ENCODE results near the gene PPP2R2C.

PPP2R2C gene

DNA sequence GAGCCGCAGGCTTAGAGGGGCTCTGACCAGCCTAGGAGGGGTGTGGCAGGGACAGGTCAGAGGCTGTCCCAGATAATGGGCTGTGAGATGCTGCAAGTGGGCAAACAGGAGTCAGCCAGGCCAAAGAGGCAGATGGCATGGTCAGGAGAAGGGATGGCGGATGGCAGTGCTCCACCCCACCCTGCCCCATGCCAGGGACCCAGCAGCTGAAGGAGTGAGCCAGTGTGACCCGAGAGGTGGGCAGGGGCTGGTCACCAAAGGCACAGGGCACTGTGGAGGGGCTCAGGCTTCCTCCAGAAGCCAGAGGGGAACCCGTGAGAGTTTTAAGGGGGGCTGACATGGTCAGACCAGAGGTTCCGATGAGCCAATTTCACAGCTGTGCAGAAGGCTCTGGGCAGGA is 105.8 kb downstream of the PPP2R2C start:
- DNase-seq (ENCODE audit: low spot score): no peak

- DNase-seq (ENCODE audit: low spot score): no peak
Measured at GRCh38 chr4:6365545-6366086, 106.8 kb downstream of the PPP2R2C start.

- DNase-seq (ENCODE audit: low spot score): no peak
Measured at GRCh38 chr4:6364581-6364980, 107.8 kb downstream of the PPP2R2C start.

- DNase-seq (ENCODE audit: low spot score): no peak
Measured at GRCh38 chr4:6364146-6364545, 108.3 kb downstream of the PPP2R2C start.

GRCh38 chr4:6362896-6363295 is 109.5 kb downstream of the PPP2R2C start:
- DNase-seq (ENCODE audit: low spot score): no peak

- no peak for DNase-seq (ENCODE audit: low spot score)
Measured at GRCh38 chr4:6362243-6362885, 110.0 kb downstream of the PPP2R2C start.

DNA sequence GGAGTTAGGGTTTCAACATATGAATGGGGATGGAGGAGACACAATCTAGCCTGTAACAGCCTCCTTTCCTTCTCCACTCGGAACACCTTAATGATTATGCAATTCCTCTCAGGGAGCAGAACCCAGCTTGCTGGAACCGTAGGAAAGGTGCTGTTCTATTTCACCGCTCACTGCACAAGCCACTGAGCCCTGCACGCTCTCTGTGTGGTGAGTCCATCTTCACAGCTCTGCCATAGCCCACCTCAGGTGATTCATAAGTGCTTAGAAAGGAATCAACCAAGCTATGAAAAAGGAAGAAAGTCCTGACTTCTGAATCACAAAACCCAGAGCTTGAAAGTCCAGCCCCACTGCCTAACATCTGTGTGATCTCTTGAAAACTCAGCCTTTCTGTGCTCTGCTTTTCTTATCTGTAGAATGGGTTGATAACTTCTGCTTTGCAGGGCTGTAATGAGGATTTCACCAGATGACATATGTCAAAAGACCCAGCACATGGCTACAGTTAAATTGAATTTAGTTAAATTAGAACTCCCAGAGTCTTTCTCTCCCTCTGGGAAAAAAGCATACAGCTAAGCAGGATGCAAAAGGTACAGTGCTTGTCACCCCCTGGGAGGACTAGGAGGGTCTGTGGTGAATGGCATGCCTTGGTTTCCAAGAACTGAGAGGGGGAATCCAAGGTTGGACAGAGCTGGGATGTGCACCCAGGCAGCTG is 111.2 kb downstream of the PPP2R2C start:
- no peak for DNase-seq (ENCODE audit: low spot score)

DNA sequence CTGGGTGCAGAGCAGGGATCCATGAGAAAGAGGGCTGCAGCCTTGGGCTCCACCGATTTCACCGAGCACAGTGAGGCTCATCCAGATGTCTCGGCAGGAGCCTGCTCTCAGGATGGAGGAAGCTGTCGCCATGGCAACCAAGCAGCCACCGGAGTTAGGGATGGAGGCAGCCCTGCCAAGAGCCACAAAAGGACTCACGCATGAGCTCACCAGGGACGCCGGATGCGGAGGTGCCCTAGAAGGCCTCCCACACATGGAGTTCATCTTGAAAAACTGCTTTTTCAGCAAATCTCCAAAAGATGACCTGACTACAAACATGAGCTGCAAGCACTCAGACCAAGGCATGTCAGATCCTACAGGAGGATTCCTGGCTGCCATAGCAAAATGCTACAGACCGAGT is 112.0 kb downstream of the PPP2R2C start:
- DNase-seq (ENCODE audit: low spot score): no peak

DNA sequence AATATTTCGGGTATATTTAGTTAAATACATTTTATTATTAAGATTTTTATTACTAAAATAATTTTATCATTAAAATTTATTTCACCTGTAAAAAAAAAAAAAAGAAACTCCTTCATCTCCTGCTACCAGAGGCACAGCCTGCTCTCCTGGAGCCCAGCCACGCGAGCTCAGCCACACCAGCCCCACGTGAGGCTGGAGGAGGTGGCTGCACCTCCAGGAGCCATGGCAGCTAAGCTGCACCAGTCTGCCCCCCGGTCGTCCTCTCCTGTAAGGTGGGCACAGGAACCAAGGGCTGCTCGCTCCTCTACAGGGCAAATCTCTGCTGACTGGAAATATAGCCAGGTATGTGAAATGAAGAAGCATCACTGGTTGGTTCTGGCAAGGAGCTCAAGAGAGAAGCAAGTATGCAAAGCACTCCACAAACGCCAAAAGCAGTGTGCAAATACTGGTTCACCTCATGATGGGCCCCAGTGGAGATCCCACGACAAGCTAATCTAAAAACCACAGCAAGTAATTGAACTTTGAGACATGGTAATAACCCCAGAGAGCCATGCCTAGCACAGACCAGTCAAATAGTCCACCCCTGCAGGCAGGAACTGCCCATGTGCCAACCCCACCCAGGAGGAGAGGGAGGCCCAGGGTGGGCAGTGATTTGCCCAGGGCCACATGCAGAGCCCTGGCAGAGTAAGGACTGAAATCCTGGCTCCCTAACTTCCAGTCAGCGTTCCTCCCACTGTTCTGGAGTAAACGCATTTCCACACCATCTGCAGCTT is 112.7 kb downstream of the PPP2R2C start:
- DNase-seq (ENCODE audit: low spot score): no peak

GRCh38 chr4:6357476-6357875 is 114.9 kb downstream of the PPP2R2C start:
- DNase-seq (ENCODE audit: low spot score): no peak

DNA sequence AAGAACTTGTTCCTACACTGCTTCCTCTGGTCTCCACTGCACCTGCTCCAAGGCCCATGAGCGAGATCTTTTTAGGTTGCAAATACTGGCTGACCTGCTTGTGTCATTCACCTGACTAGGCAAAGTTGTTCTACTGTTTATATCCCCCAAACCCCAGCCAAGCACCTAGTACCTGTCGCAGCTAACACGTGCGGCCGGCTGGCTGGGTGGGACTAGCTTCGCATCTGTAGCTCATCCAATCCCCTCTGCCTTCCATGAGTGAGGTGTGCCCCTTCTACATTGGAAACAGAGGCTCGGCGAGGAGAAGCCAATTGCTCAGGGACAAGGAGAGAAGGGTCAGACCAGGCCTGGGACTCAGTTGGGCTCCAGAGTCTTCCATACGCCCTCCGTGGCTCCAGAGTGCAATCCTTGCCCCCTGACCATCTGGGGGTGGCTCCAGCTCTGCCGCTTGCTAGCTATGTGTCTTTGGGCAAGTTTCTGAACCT is 116.3 kb downstream of the PPP2R2C start:
- DNase-seq (ENCODE audit: low spot score): no peak

DNA sequence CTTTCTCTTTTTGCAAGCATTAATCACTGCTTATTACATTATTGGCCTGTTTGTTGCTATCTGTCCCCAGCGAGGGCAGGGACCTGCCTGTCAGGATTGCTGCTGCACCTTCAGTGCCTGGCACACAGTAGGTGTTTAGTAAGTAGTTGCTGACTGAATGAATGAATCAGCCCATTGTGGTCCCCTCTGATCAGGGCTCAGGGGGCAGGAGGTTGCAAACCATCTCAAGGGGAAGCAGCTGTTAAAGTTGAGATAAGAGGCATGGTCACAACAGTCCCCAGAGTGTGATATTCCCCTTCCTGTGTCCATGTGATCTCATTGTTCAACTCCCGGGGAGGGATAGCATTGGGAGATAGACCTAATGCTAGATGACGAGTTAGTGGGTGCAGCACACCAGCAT is 117.4 kb downstream of the PPP2R2C start:
- DNase-seq (ENCODE audit: low spot score): no peak

DNA sequence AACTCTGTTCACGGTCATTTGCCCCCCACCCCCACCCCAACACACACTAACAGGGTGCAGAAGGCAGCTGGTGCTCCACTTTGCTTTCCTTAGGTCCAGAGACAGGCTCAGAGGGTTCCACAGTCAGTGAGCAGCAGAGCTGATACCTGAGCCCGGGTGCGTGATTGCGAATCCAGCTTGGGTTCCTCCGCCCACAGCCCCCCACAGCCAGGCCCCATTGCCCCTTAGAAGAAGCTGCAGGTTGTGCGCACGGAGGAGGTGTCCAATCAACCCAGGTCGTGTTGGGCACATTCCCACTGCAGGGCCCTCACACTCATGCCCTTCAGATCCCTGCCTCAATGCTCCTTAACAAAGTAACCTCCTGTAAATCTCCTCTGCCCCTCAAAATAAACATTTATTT is 117.8 kb downstream of the PPP2R2C start:
- no peak for DNase-seq (ENCODE audit: low spot score)

DNA sequence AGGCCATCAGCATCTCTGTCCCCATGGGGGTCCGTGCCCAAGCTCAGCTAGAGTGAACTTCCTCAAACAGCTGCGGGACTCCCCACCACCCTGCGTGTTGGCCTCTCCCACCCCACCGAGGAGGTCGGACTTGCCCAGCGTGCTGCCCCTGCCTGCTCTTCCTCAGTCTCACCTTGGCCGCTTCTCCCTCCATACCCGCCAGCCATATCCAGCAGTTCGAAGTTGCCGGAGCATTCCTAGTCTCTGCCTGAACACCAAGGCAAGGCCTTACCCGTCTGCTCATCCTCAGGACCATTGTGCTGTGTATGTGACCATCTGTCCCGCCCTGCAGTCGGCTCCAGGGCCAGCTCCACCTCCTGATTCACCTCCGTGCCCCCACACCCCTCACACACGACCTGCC is 118.3 kb downstream of the PPP2R2C start:
- no peak for DNase-seq (ENCODE audit: low spot score)

DNA sequence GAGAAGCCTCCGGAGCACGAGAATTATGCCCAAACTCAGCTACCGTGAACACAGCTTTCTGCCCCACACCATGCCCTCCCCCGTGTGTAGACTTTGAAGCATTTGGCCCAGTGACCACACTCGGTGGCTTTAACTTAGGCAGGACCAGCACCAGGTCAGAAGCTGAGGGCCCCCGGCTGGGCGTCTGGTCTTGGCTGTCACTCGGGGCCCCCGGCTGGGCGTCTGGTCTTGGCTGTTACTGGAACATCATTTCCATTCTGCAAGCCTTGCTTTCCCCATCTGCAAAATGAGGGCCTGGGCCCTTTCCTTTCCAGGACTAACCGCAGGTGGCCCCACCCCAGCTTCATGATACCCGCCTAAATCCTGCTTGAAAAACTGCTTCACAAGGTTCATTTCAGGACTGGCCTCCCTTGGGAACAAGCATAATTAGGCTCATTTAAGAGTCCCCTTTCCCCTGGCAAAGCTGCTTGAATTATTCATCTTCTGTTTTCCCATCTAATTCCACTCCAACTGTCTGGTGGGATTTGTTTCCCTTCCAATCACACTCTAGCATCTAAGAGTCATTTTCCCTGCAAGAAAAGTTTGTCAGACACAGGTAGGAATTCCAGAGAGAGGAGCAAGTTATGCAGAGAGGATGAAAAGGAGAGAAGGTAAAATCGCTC is 120.3 kb downstream of the PPP2R2C start:
- no peak for DNase-seq (ENCODE audit: low spot score)

DNA sequence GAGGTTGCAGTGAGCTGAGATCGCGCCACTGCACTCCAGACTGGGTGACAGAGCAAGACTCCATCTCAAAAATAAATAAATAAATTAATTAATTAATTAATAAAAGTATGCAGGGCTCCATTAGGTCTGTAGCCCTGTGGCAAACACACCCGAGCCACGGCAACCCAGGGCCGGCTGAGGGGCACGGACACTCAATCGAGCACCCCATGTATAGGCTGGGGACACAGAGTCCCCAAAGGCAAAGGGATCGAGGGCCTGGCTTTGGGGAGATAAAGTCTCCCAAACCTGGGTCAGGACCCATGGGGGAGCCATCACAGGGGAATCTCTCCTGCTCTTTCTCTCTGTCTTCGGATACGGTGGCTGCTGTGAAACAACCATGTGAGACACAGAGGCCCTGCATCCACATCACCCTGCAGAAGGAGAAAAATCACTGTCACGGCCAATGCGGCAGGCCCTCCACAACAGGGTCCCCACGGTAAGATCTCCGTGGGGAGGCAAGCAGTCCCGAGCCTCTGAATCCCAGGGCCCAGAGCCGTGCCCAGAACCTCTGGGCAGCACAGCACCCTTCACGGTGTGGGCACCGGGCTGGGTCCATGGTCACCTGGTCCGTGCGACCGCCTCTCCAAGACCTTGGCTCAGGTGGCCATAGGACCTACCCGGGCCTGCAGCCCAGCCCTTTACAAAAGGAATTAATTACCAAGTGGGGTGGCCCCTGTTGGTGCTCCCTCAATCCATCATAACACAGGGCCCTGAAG is 121.0 kb downstream of the PPP2R2C start:
- no peak for DNase-seq (ENCODE audit: low spot score)

DNA sequence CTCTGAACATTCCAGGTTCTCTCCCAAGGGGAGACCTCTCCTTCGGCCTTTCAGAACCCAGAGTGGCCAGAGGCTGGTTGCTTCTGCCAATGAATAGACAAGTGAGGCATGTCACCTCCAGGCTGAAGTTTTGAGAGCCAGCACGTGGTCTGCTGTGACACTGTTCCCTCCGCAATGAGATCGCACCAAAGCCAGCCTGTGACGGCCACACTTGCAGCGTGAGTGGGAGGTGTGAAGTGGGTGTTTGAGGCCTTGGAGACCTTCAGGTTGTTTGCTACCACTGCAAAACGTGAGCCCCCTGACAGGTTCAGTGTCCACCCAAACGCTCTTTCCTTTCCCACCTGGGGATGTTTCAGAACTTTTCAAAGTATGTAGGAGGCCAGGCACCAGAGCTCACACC is 121.8 kb downstream of the PPP2R2C start:
- DNase-seq (ENCODE audit: low spot score): no peak

DNA sequence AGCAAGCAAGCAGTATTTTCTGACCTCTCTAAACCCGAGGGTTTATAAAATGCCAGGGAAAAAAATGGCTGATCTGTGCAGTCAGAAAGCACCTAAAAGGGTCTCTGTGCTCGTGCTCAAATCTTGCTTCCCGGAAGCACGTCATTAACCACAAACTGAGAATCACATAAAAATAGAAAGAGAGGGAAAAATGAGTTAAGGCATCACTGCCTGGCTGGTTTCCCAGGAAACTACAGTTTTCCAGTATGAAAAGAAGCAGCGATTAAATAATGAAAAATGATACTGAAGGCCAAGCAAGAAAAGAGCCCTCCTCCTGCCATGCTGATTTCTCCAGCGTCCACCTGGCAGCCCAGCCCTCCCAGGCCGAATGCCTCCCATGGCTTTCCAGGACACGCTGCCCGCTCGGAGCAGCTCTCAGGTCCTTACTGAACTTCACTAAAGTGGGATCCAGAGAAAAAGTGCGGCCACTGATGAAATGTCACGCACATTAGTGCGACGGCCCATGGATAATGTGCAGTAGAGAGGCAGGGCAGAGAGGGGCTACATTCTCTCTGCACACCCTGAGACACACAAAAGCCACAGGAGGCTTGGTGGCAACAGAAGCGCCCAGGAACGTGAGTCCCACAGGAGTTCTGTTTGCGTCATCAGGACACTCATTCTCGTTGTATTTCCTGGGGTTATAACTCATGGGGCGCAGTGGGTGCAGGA is 122.4 kb downstream of the PPP2R2C start:
- DNase-seq (ENCODE audit: low spot score): no peak

GRCh38 chr4:6348408-6348807 is 124.0 kb downstream of the PPP2R2C start:
- no peak for DNase-seq (ENCODE audit: low spot score)

GRCh38 chr4:6347511-6348045 is 124.8 kb downstream of the PPP2R2C start:
- no peak for DNase-seq (ENCODE audit: low spot score)

All from CD4-positive, alpha-beta T cell treated with Interleukin-15 for 4 hours (primary cell).